ENCODE measurements around the gene NRAP. TPM values are rescaled to one million over a fixed set of nuclear protein-coding genes. Genes with fewer than 3 reads are reported as not detected.

Gene NRAP
- total and polyA plus RNA-seq, 2 donors (not counting 3 experiments of a cell fraction or from before 2014, with no cell fraction given), result not detected

GRCh38 chr10:113712024-113712423 lies 48.2 kb upstream of the NRAP start:
- no peaks in the 10 kb centered on the region for H3K9me3 ChIP-seq (replicated peaks; ENCODE audit: control insufficient read depth, insufficient read depth, low read length)
- H3K9me1 ChIP-seq (replicated peaks; ENCODE audit: control insufficient read depth, extremely low read depth, insufficient read depth, low read length), result no peaks in the 10 kb centered on the region
- H3K27ac ChIP-seq (ENCODE audit: insufficient read depth, low read depth, low read length), result no peak overlapping the region
- H3K9ac ChIP-seq (replicated peaks; ENCODE audit: extremely low read depth, insufficient read depth, low read length), result no peak overlapping the region
- DNase-seq (ENCODE audit: low read depth, low spot score) (no peak), FAIRE-seq (no peak)
- H3K79me2 ChIP-seq (ENCODE audit: control insufficient read depth, insufficient read depth, low read length), result no peaks in the 10 kb centered on the region
- TF ChIP-seq, protein P1, sequence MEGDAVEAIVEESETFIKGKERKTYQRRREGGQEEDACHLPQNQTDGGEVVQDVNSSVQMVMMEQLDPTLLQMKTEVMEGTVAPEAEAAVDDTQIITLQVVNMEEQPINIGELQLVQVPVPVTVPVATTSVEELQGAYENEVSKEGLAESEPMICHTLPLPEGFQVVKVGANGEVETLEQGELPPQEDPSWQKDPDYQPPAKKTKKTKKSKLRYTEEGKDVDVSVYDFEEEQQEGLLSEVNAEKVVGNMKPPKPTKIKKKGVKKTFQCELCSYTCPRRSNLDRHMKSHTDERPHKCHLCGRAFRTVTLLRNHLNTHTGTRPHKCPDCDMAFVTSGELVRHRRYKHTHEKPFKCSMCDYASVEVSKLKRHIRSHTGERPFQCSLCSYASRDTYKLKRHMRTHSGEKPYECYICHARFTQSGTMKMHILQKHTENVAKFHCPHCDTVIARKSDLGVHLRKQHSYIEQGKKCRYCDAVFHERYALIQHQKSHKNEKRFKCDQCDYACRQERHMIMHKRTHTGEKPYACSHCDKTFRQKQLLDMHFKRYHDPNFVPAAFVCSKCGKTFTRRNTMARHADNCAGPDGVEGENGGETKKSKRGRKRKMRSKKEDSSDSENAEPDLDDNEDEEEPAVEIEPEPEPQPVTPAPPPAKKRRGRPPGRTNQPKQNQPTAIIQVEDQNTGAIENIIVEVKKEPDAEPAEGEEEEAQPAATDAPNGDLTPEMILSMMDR (IDR thresholded peaks at IDR 0.05; ENCODE audit: extremely low read depth in 1 of 2, insufficient read depth in 1 of 2, low read depth in 1 of 2, low read length in 2 of 2), result no peak
- TF ChIP-seq POLR2A (IDR thresholded peaks at IDR 0.05; ENCODE audit: low read depth, low read length) (no peak), JUN (IDR thresholded peaks at IDR 0.05; ENCODE audit: borderline replicate concordance, insufficient read depth, insufficient read length, low read depth) (no peak), GATA2 (IDR thresholded peaks at IDR 0.05; ENCODE audit: insufficient read depth, insufficient read length, low read depth, low read length) (no peak), EZH2 (IDR thresholded peaks at IDR 0.05; ENCODE audit: borderline replicate concordance, low read depth, low read length, severe bottlenecking) (no peak), FOS (IDR thresholded peaks at IDR 0.05; ENCODE audit: borderline replicate concordance, insufficient read depth, low read length) (no peak), POLR2AphosphoS5 (IDR thresholded peaks at IDR 0.05; ENCODE audit: insufficient read depth, low read depth, low read length) (no peak)
- dilution Hi-C loops (cut with MboI; ENCODE audit: extremely low pct_ligation_motif_present, low sequenced_read_pairs) (no loop called here), intact Hi-C loops (cut with micrococcal nuclease) (no loop called here)
- peaks cover 2 to 3% of the 10 kb centered on the region in 2 experiments for H3K36me3 ChIP-seq (ENCODE audit: control insufficient read depth in 2 of 2, extremely low read depth in 1 of 2, insufficient read depth in 2 of 2, low read length in 2 of 2)
- no peaks in the 10 kb centered on the region for H4K20me1 ChIP-seq (replicated peaks; ENCODE audit: control insufficient read depth, extremely low read depth, insufficient read depth, low read length)
- H3K4me3 ChIP-seq (replicated peaks in 1 of 3; ENCODE audit: insufficient read depth in 1 of 3, low read depth in 1 of 3, low read length in 3 of 3), result no peak overlapping the region
- ChIA-PET CTCF (no interaction called here), POLR2A (no interaction called here)
- BruUV-seq (replicated peaks), result no TSS peak
- no peak overlapping the region for H2AFZ ChIP-seq (ENCODE audit: low read depth, low read length)
- H3K4me1 ChIP-seq (ENCODE audit: control insufficient read depth, extremely low read depth, insufficient read depth, low read length), result peaks cover 16% of the 10 kb centered on the region
- H3K27me3 ChIP-seq (ENCODE audit: control insufficient read depth in 2 of 2, insufficient read depth in 2 of 2, low read length in 2 of 2), result no peaks in the 10 kb centered on the region
- no peak overlapping the region for H3K4me2 ChIP-seq (ENCODE audit: insufficient read depth, low read length)

Data from endothelial cell of umbilical vein (primary cell).